Measurements from ENCODE around the gene APPBP2. TPM values are rescaled to one million over a fixed set of nuclear protein-coding genes. Genes with fewer than 3 reads are reported as not detected.
"Not testable (repeated sequence)": the region's sequence is repeated elsewhere in the genome, so short reads cannot be mapped to it uniquely, and the experiment has no call there.

APPBP2 gene
- total RNA-seq, 3 donors from 2014 or later: 16.1 to 21.2 (median 17.8) TPM

GRCh38 chr17:60451071-60451470 is 75.0 kb downstream of the APPBP2 start:
- H3K36me3 Mint-ChIP-seq (ENCODE audit: insufficient read depth): peaks cover 20% of the 10 kb centered on the region
- H3K4me3 Mint-ChIP-seq: no peak overlapping the region
- H3K9me3 Mint-ChIP-seq: no peaks in the 10 kb centered on the region
- H3K27me3 Mint-ChIP-seq (ENCODE audit: low read depth): no peaks in the 10 kb centered on the region
- H3K4me1 Mint-ChIP-seq (ENCODE audit: low read depth): no peaks in the 10 kb centered on the region
- DNase-seq: no peak
- no peak for ATAC-seq

GRCh38 chr17:60447375-60447774 is 78.7 kb downstream of the APPBP2 start:
- Mint-ChIP-seq H3K4me3 (no peak overlapping the region), H3K9me3 (no peaks in the 10 kb centered on the region), H3K4me1 (ENCODE audit: low read depth) (no peaks in the 10 kb centered on the region), H3K36me3 (ENCODE audit: insufficient read depth) (peaks cover 20% of the 10 kb centered on the region), H3K27me3 (ENCODE audit: low read depth) (no peaks in the 10 kb centered on the region)
- ATAC-seq (no peak), DNase-seq (no peak)

GRCh38 chr17:60445144-60445543 is 80.9 kb downstream of the APPBP2 start:
- no peak for ATAC-seq
- no peaks in the 10 kb centered on the region for H3K9me3 Mint-ChIP-seq
- H3K4me3 Mint-ChIP-seq: no peak overlapping the region
- no peaks in the 10 kb centered on the region for H3K27me3 Mint-ChIP-seq (ENCODE audit: low read depth)
- H3K4me1 Mint-ChIP-seq (ENCODE audit: low read depth): no peaks in the 10 kb centered on the region
- DNase-seq: no peak
- H3K36me3 Mint-ChIP-seq (ENCODE audit: insufficient read depth): peaks cover 16% of the 10 kb centered on the region

GRCh38 chr17:60443713-60444112 is 82.3 kb downstream of the APPBP2 start:
- no peaks in the 10 kb centered on the region for H3K9me3 Mint-ChIP-seq
- ATAC-seq (no peak), DNase-seq (no peak)
- H3K27me3 Mint-ChIP-seq (ENCODE audit: low read depth): no peaks in the 10 kb centered on the region
- H3K36me3 Mint-ChIP-seq (ENCODE audit: insufficient read depth): peaks cover 12% of the 10 kb centered on the region
- no peak overlapping the region for H3K4me3 Mint-ChIP-seq
- H3K4me1 Mint-ChIP-seq (ENCODE audit: low read depth): no peaks in the 10 kb centered on the region

- Mint-ChIP-seq H3K4me1 (ENCODE audit: low read depth) (no peaks in the 10 kb centered on the region), H3K27me3 (ENCODE audit: low read depth) (peaks cover 5% of the 10 kb centered on the region), H3K9me3 (no peaks in the 10 kb centered on the region), H3K36me3 (ENCODE audit: insufficient read depth) (peaks cover 6% of the 10 kb centered on the region), H3K4me3 (no peak overlapping the region)
- DNase-seq (no peak), ATAC-seq (no peak)
These were observed 83.5 kb downstream of the APPBP2 start for GRCh38 chr17:60442271-60443173.

- no peak overlapping the region for H3K4me3 Mint-ChIP-seq
- H3K4me1 Mint-ChIP-seq (ENCODE audit: low read depth): no peaks in the 10 kb centered on the region
- DNase-seq (no peak), ATAC-seq (no peak)
- H3K36me3 Mint-ChIP-seq (ENCODE audit: insufficient read depth): no peaks in the 10 kb centered on the region
- peaks cover 8% of the 10 kb centered on the region for H3K27me3 Mint-ChIP-seq (ENCODE audit: low read depth)
- no peaks in the 10 kb centered on the region for H3K9me3 Mint-ChIP-seq
These were observed 86.5 kb downstream of the APPBP2 start for GRCh38 chr17:60439501-60439900.

- DNase-seq (no peak), ATAC-seq (no peak)
- no peaks in the 10 kb centered on the region for H3K4me1 Mint-ChIP-seq (ENCODE audit: low read depth)
- no peaks in the 10 kb centered on the region for H3K9me3 Mint-ChIP-seq
- peaks cover 8% of the 10 kb centered on the region for H3K27me3 Mint-ChIP-seq (ENCODE audit: low read depth)
- peaks cover under 1% of the 10 kb centered on the region for H3K36me3 Mint-ChIP-seq (ENCODE audit: insufficient read depth)
- no peak overlapping the region for H3K4me3 Mint-ChIP-seq
These were observed 89.4 kb downstream of the APPBP2 start for GRCh38 chr17:60436676-60437075.

GRCh38 chr17:60435244-60436167 is 90.5 kb downstream of the APPBP2 start:
- ATAC-seq: peak; percentile 48 to 65
- H3K4me1 Mint-ChIP-seq (ENCODE audit: low read depth): no peaks in the 10 kb centered on the region
- peaks cover 8% of the 10 kb centered on the region for H3K27me3 Mint-ChIP-seq (ENCODE audit: low read depth)
- H3K36me3 Mint-ChIP-seq (ENCODE audit: insufficient read depth): peaks cover 1% of the 10 kb centered on the region
- H3K4me3 Mint-ChIP-seq: no peak overlapping the region
- no peaks in the 10 kb centered on the region for H3K9me3 Mint-ChIP-seq
- peak; percentile 52 for DNase-seq

GRCh38 chr17:60433021-60433997 is 92.7 kb downstream of the APPBP2 start:
- not testable (repeated sequence) for ATAC-seq; H3K36me3 Mint-ChIP-seq (ENCODE audit: insufficient read depth); H3K9me3 Mint-ChIP-seq; H3K27me3 Mint-ChIP-seq (ENCODE audit: low read depth); H3K4me3 Mint-ChIP-seq; DNase-seq; H3K4me1 Mint-ChIP-seq (ENCODE audit: low read depth)

- not testable (repeated sequence) for H3K36me3 Mint-ChIP-seq (ENCODE audit: insufficient read depth); H3K9me3 Mint-ChIP-seq; H3K4me3 Mint-ChIP-seq; ATAC-seq; H3K4me1 Mint-ChIP-seq (ENCODE audit: low read depth); H3K27me3 Mint-ChIP-seq (ENCODE audit: low read depth); DNase-seq
These were observed 95.5 kb downstream of the APPBP2 start for GRCh38 chr17:60430561-60430960.

- H3K4me3 Mint-ChIP-seq, ATAC-seq, H3K9me3 Mint-ChIP-seq: not testable (repeated sequence)
These were observed 97.6 kb downstream of the APPBP2 start for GRCh38 chr17:60428491-60428890.

GRCh38 chr17:60426596-60426995 is 99.4 kb downstream of the APPBP2 start:
- Mint-ChIP-seq H3K36me3 (ENCODE audit: insufficient read depth) (peaks cover under 1% of the 10 kb centered on the region), H3K4me3 (no peak overlapping the region), H3K27me3 (ENCODE audit: low read depth) (no peaks in the 10 kb centered on the region), H3K9me3 (no peaks in the 10 kb centered on the region), H3K4me1 (ENCODE audit: low read depth) (peaks cover 1% of the 10 kb centered on the region)
- ATAC-seq (no peak), DNase-seq (no peak)

More at GRCh38 chr17:60428491-60428890, 97.6 kb downstream of the APPBP2 start:
- not testable (repeated sequence) for DNase-seq; H3K4me1 Mint-ChIP-seq (ENCODE audit: low read depth); H3K27me3 Mint-ChIP-seq (ENCODE audit: low read depth); H3K36me3 Mint-ChIP-seq (ENCODE audit: insufficient read depth)

- no peaks in the 10 kb centered on the region for H3K9me3 Mint-ChIP-seq
- no peak for ATAC-seq
- no peak for DNase-seq
- peaks cover 5% of the 10 kb centered on the region for H3K4me1 Mint-ChIP-seq (ENCODE audit: low read depth)
- no peak overlapping the region for H3K4me3 Mint-ChIP-seq
- no peaks in the 10 kb centered on the region for H3K27me3 Mint-ChIP-seq (ENCODE audit: low read depth)
- H3K36me3 Mint-ChIP-seq (ENCODE audit: insufficient read depth): no peaks in the 10 kb centered on the region
These were observed 100.4 kb downstream of the APPBP2 start for GRCh38 chr17:60425626-60426025.

Measured in activated T-cell treated with anti-CD3 and anti-CD28 coated beads, Interleukin-2, amount 50 U/mL, for 4 hours (primary cell).